KBM-7 (cell line): ENCODE measurements around the gene MOAP1.
"Not testable (repeated sequence)": the region's sequence is repeated elsewhere in the genome, so short reads cannot be mapped to it uniquely, and the experiment has no call there.

Source experiments
- DNase-seq: peaks from one replicate; pipeline ENCODE4 v3.0.0-alpha.2; 2015
- in situ Hi-C: fragments of 300-500 bp; cut with MboI; formaldehyde crosslinking; loops from 2 replicates; pipeline ENCODE4 v1.14.3; 2020; ENCODE audit warnings: low sequenced_read_pairs, low pct_unique_long_range_greater_than_20kb, mixed read lengths

MOAP1 gene, protein sequence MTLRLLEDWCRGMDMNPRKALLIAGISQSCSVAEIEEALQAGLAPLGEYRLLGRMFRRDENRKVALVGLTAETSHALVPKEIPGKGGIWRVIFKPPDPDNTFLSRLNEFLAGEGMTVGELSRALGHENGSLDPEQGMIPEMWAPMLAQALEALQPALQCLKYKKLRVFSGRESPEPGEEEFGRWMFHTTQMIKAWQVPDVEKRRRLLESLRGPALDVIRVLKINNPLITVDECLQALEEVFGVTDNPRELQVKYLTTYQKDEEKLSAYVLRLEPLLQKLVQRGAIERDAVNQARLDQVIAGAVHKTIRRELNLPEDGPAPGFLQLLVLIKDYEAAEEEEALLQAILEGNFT

DNA sequence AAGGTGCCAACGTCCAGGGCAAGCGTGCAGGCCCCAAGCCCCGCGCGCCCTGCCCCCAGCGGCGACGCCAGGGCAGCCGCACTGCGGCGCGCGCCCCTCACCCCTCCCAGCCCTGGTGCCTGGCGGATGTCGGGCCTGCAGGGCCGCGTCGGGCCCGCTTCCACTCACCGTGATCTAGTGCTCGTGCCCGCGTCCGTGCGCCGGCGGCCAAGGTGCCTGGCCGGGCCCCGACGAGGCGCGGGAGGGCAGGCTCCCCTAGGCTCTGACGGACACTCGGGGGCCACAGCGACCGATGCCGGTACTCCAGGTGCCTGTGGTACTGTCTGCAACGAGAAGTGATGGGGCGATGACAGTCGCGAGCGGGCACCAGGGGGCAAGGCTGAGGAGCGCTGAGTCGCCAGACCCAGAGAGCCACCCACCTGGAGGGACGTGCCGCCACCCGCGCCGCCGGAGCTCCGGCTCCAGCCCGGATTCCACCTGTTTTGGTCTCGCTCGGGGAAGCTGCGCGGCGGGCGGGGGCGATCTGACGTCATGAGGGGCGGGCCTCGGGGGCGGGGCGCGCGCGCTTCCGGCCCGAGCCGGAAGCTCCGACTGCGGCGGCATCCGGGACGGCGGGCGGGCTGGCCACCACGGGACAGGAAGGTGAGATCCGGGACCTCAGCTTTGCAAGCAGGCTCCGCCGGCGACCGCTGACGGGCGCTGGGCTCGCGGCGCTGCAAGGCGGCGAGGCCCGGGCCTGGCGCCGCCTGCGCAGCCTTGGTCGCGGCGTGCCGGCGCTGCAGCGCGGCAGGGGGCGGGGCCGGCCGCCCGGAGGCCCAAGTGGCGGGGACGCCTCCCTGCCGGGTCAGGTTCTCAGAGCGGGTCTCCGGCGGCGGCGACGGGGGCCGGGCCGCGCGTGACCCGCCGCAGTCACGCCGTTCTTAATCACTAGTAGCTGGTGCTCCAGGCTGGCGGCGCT, at the start of gene MOAP1, which contains the start of gene LYSET:
TSS of gene MOAP1 (minus strand) at position 507 of the 958 bp plus-strand sequence. CDS start 655 bp downstream, outside the sequence.
TSS of gene LYSET (plus strand) at position 927 of the 958 bp plus-strand sequence. CDS start 89 bp downstream, outside the sequence.
- in situ Hi-C loops = no loop called here
- peak; percentile 75 for DNase-seq

DNA sequence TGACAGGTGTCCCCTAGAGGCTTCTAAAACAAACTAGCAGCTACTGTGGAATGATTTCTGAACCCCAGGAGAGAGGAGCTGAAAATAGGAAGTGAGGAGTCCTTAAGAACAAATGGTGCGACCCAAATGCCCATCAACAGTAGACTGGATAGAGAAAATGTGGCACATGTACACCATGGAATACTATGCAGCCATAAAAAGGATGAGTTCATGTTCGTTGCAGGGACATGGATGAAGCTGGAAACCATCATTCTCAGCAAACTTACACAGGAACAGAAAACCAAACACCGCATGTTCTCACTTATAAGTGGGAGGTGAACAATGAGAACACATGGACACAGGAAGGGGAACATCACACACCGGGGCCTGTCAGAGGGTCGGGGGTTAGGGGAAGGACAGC, 48.4 kb upstream of the MOAP1 start:
- in situ Hi-C loops = loop anchor here (25.0 kb wide), 1 partner anchor 304 kb away; no protein-coding TSS in a partner anchor
- DNase-seq = not testable (repeated sequence)

DNA sequence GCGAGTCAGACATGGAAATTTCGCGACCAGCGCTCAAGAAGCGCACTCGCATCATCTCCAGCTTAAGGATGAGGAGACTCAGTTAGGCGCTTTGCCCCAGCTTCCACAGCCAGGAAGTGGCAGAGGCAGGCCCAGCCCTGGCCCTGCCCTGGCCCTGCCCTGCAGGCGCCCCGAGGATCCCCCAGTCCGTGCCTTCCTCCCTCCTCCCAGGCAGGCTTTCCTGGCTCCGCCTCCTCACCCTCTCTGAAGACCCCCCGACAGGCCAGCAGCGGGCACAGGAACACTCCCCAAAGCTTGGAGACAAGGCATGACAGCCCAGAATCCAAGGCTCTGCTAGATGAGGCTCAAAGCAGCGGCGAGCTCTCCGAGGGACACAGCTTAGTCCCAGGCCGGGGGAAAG, 47.5 kb upstream of the MOAP1 start:
- in situ Hi-C loops = loop anchor here (25.0 kb wide), 1 partner anchor 305 kb away; no protein-coding TSS in a partner anchor
- DNase-seq = no peak

DNA sequence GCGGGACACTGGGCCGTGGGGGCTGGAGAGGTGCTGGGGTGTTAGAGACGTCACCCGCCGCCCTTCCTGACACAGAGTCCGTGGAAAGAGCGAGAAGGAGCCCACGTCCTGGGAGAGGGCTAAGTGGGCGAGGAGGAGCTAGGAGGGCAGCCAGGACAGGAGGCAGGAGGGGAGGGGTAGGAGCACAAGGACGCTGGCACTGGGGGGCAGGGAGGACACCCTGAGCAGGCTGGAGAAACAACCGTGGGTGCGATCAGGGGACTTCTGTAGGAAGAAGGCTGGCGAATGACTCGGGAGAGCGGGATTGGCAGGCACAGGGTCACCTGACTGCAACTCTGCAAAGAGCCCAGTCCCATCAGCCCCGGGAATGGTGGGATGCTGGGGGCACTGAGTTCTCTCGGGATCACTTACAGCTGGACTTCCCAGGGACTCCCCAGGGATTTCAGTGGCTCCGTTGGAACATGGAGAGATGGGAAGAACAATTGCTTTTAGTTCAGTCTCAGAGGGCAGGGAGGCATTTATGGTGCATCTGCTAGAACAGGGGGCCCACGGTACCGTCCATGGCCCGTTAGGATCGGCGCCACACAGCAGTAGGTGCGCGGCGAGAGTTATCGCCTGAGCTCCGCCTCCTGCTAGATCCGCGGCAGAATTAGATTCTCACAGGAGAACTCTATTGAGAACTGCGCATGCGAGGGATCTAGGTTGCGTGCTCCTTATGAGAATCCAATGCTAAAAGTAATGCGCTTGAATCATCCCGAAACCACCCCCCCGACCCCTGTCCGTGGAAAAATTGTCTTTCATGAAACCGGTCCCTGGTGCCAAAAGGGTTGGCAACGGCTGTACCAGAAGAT, 46.7 kb upstream of the MOAP1 start:
- in situ Hi-C loops = loop anchor here (25.0 kb wide), 1 partner anchor 306 kb away; no protein-coding TSS in a partner anchor
- no peak for DNase-seq

DNA sequence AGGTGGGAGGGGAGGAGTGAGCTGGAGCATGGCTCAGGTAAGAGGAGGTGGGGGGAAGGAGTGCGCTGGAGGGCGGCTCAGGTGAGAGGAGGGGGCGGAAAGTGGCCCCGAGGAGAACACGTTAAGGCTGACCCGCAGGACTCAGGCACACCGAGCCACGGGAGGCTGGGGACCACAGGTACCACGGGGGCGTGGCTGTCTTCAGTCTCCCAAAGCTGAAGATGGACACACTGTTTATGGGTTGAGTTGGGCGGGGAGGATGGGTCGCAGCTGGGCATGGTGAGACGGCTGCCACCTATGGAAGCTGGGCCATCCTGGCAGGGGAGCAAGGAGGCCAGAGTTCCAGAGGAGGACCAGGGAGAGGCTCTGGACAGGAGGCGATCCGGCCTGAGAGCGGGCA, 45.8 kb upstream of the MOAP1 start:
- DNase-seq = no peak
- in situ Hi-C loops = loop anchor here (25.0 kb wide), 1 partner anchor 307 kb away; no protein-coding TSS in a partner anchor

DNA sequence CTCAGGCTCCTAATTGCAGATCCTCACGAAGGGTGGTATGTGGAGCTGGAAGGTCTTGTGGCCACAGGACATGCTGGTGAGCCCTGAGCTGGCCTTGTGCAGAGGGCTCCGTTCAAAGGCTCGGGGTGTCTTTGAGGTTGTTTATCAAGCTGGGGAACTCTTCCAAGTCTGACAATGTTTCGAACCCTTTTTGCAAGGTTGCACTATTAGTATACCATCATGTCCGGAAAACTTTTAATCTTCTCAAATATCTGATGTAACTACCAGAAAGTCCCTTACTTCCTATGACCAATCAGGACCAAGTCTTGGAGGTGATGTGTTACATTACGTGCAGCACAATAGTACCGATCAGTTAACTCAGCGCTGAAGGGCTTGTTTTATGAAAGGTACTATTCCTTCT, 43.9 kb upstream of the MOAP1 start:
- in situ Hi-C loops = loop anchor here (25.0 kb wide), 1 partner anchor 309 kb away; no protein-coding TSS in a partner anchor
- no peak for DNase-seq

DNA sequence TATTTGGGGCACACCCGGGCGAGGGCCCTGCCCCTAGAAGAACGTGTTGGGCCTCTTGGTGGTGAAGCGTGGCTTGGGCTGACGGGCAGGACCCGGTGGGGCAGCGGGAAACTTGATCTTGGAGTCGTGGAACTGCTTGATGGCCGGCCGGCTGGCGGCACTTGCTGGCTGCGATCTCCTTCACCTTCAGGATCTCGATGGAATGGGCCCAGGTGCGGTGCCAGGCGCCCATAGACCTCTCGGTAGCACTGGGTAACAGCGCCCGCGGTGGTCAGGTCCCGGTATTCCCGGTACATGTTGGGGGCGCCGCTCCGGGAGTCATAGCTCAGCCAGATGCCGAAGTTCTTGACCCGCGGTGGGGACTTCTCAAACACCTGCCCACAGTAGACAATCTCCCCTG, 38.9 kb upstream of the MOAP1 start:
- no peak for DNase-seq
- in situ Hi-C loops = no loop called here

DNA sequence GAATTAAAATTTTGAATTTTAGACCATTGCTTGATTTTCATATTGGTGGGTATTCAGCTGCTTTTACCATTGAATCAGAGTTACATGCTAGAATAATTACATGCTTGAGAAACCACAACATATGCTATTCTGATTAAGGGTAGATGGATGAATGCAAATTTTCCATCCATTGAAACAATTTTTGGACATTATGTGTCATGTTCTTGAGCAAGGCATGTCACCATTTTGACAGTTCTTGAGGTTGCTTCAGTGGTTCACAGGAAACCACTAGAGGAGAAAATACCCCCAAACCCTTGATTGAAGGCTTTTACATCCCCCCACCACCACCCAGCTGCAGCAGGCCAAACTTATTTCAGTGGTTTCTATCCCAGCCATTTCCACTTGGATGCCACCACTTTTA, 35.8 kb upstream of the MOAP1 start:
- DNase-seq = no peak
- in situ Hi-C loops = no loop called here

DNA sequence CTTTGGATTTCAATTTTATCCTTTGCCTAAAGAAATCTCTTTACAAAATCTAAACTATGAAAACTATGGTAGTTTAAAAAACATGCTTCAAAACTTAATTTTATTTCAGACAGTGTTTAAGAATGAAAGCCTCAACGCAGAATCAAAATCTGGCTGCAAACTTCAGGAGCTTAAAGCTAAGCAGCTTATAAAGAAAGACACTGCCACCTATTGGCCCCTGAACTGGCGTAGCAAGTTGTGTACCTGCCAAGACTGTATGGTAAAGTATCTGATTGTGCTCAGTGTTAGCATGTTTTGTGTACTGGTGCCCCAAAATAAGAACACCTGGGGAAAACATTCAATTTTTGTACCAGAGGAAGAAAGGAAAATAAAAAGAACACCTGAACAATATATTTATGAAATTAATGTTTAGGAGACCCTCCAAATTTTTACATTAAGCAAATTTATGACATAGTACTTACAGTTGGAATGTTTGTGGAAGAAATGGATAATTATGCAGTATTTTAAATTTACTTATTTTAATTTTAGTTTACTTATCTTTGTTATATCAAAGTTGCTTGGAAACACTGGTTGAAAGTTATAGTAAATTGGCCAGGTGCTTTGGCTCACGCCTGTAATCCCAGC, 34.5 kb upstream of the MOAP1 start:
- peak; percentile 49 for DNase-seq
- in situ Hi-C loops = no loop called here

DNA sequence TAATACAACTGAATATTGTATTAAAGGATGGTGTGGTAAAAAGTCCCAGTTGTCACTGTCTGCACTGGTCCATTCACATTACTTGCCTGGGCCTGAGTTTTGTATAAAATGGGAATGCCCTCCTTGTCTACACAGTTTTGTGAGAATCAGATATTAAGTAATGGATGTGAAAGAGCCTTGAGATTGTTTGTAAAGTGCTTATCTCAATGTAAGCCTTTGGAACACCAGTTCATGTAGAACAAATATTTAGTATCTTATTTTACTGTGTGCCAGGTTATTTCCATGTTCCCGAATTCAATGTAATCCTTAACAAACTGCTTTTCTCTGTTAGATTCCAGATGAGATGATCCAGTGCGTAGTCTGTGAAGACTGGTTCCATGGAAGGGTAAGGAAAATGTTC, 29.9 kb upstream of the MOAP1 start:
- no peak for DNase-seq
- in situ Hi-C loops = no loop called here

DNA sequence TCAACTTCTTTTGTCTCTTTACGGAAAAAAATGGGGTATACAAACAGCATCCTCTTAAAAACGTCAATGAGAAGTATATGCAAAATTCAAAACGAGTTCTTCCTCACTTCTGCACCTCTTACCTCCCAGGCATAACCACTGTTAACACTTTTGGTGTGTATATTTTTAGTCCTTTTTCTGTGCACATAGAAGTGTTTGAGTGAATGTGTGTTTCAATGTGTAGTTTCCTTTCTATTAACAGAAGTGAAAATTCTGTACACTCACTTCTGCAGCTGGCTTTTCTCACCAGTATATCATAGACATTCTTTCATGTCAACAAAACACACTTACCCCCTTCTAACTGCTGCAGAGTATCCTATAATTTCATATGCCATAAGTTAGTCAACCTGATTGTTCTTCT, 27.7 kb upstream of the MOAP1 start:
- in situ Hi-C loops = no loop called here
- DNase-seq = no peak

DNA sequence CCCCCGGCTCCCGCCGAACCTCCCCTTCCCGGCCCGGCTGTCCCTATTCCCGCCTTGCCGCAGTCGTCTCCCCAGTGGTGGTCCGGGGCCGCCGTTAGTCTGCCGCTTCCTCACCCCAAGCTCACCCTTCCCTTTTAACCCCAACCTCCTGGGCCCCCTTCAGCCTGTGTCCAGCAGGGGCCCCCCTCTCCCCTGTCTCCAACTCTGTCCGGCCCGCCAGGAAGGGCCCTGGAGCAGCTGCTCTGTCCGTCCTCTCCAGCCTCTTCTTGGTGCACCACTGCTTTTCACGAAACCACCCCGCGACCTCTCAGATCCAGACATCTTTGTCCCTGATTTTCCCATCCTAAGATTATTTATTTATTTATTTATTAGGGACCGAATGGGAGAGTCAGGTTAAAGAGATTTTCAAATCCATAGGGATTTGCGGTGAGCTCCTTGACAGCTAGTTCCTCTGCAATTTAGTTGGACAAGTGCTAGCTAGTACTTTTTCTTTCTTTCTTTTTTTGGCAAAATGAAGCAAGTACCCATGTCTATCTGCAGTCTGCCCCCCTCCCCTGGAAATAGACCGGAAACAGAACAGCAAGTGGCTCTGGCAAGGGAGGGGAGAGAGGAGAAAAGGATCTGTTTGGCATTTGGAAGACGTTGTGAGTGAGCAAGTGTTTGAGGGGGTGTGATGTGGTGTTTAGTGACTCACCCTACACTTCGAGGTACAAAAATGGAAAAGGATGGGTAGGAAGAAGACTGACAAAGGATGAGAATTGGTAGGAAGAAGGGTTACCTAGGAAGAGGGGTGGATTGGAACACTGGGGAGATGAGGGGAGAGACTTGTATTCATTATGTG, 23.0 kb upstream of the MOAP1 start:
- in situ Hi-C loops = no loop called here
- peak; percentile 65 for DNase-seq

DNA sequence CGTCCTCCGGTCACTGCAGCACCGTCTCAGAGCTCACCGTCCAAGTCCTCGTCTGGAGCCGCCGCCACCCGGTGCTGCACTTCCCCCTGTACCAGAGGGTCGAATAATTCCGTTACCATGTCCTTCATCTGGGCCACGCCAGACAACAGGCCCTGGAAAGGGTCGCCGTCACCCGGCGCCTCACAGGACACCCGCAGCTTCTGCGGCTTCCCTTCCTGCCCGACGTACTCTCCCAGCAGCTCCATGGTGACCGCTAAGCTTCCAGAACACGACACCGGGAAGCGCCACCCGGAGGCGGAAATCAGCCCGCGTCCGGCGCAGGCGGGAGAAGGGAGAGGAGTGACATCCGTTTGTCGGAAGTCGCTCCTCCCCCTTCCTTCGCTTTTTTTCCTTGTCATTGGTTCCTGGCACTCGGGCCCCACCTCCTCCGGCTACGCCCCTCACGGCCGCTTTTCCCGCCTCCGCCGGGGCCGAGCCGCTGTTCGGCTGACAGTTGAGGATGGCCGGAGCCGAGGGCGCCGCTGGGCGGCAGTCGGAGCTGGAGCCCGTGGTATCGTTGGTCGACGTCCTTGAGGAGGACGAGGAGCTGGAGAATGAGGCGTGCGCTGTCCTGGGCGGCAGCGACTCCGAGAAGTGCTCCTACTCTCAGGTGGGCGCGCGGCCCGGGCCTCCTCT, 22.2 kb upstream of the MOAP1 start, which contains the start of the genes GON7 and UBR7:
TSS of gene GON7 (minus strand) at position 273 of the 675 bp plus-strand sequence. CDS start at position 245, 28 bp downstream.
TSS of gene UBR7 (plus strand) at position 464 of the 675 bp plus-strand sequence. CDS start at position 500, 36 bp downstream.
- DNase-seq = peak; percentile 99
- in situ Hi-C loops = no loop called here

DNA sequence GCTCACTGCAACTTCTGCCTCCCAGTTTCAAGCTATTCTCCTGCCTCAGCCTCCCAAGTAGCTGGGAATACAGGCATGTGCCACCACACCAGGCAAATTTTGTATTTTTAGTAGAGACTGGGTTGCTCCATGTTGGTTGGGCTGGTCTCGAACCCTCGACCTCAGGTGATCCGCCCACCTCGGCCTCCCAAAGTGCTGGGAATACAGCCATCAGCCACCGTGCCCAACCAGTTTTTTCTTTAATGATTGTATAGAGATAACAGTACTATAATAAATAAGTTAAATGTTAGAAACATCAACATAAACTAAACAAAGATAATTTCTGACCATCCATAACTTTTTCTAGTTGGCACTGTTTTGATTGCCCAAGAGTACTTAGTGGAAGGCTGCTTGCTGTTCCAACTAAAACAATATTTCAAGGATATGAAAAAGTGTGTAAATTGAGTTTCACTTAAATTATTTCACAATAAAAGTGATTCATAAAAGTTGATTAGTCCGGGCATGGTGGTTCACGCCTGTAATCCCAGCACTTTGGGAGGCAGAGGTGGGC, 16.5 kb upstream of the MOAP1 start:
- in situ Hi-C loops = no loop called here
- DNase-seq = no peak

DNA sequence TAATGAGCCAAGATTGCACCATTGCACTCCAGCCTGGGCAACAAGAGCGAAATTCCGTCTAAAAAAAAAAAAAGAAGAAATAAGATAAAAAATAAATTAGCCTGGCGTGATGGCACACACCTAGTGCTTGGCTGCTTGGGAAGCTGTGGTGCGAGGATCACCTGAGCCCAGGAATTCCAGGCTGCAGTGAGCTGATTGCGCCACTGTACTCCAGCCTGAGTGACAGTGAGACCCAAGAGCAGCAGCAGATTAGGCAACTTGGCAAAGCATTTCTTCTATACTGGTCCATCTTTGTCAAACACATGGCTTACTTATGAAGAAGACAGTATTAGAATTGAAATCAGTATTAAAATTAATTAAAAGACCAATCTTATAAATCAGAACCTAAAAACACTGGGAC, 15.9 kb upstream of the MOAP1 start:
- in situ Hi-C loops = no loop called here
- DNase-seq = no peak

DNA sequence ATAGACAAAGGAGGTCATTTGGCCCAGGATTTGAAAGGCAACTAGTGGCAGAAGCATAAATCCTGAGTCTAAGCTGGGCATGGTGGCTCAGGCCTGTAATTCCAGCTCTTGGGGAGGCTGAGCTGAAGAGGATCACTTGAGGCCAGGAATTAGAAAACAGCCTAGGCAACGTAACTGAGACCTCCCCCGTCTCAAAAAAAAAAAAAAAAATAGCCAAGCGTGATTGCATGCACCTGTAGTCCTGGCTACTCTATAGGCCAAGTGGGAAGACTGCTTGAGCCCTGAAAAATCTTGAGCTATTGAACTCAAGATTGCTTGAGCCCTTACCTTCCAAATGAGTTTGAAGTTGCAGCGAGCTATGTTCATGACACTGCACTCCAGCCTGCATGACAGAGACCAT, 14.3 kb upstream of the MOAP1 start:
- in situ Hi-C loops = no loop called here
- DNase-seq = no peak
